ENCODE measurements around the gene ZFP37. TPM values are rescaled to one million over a fixed set of nuclear protein-coding genes. Genes with fewer than 3 reads are reported as not detected.
"Not testable (repeated sequence)": the region's sequence is repeated elsewhere in the genome, so short reads cannot be mapped to it uniquely, and the experiment has no call there.

Gene ZFP37
- total RNA-seq = 1 to 10 TPM; 1.9 to 4.7 (median 3.0) TPM

GRCh38 chr9:113056191-113057106, at the start of gene ZFP37:
Gene ZFP37, minus strand, starts transcription at chr9:113056724. Its CDS starts 36 bp downstream, at chr9:113056688.
- Histone ChIP-seq H3K9me3 (peaks cover 0 to 68% (median 0%) of the 10 kb centered on the region in 3 donors), H3K4me1 (peaks cover 0 to 18% (median 0%) of the 10 kb centered on the region in 3 donors), H3K27ac (peak within 1 kb of the TSS; percentile 55 to 83 (median 78)), H3K36me3 (peaks cover 0 to 24% of the 10 kb centered on the region in 2 donors), H3K4me3 (peak within 1 kb of the TSS; percentile 68 to 98), H3K27me3 (peaks cover 20% of the 10 kb centered on the region)
- WGBS, 2 donors (ENCODE audit: low coverage in 1 of 2) = 3 to 6% methylated on average over 26 to 36 of the region's 62 CpGs
- peak; percentile 100 for ATAC-seq
- TF ChIP-seq, protein P1, sequence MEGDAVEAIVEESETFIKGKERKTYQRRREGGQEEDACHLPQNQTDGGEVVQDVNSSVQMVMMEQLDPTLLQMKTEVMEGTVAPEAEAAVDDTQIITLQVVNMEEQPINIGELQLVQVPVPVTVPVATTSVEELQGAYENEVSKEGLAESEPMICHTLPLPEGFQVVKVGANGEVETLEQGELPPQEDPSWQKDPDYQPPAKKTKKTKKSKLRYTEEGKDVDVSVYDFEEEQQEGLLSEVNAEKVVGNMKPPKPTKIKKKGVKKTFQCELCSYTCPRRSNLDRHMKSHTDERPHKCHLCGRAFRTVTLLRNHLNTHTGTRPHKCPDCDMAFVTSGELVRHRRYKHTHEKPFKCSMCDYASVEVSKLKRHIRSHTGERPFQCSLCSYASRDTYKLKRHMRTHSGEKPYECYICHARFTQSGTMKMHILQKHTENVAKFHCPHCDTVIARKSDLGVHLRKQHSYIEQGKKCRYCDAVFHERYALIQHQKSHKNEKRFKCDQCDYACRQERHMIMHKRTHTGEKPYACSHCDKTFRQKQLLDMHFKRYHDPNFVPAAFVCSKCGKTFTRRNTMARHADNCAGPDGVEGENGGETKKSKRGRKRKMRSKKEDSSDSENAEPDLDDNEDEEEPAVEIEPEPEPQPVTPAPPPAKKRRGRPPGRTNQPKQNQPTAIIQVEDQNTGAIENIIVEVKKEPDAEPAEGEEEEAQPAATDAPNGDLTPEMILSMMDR (IDR thresholded peaks at IDR 0.05) = peak in 1 of 4 experiments; percentile 28
- TF ChIP-seq EP300 (IDR thresholded peaks at IDR 0.05) (no peak), POLR2AphosphoS5 (IDR thresholded peaks at IDR 0.05) (peak; percentile 83)

- H3K4me1 ChIP-seq, H3K27ac ChIP-seq, H3K36me3 ChIP-seq, H3K4me3 ChIP-seq, H3K27me3 ChIP-seq, H3K9me3 ChIP-seq, ATAC-seq: not testable (repeated sequence)
- WGBS, 2 donors (ENCODE audit: low coverage in 1 of 2) = no CpG with 5 or more reads among the region's 6 CpGs
Observed at GRCh38 chr9:113105345-113105744, 48.8 kb upstream of the ZFP37 start.

DNA sequence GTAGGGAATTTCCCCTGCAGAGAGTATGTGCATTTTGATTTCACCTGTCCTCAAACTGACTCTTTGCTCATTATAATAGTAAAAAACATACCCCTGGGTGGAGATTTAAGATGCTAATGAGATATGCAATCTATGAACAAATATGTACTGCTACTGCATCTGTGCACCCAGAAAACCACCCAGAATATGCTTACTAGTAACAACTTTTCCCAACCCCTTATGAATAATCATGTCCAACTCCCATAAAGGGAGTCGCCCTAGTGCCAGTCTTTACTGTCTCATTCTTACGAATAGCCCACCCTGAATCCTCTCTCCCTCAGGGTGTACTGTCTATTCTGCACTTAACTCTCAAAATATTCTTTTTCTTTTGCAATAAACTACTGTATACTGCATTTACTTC, 39.0 kb upstream of the ZFP37 start:
- H3K27ac ChIP-seq = no peak overlapping the region
- no peak for ATAC-seq
- peaks cover 0 to 5% (median 0%) of the 10 kb centered on the region in 3 donors for H3K9me3 ChIP-seq
- TF ChIP-seq POLR2AphosphoS5 (IDR thresholded peaks at IDR 0.05) (no peak), POLR2A (IDR thresholded peaks at IDR 0.05) (no peak), EP300 (IDR thresholded peaks at IDR 0.05) (no peak)
- TF ChIP-seq, protein P1 (IDR thresholded peaks at IDR 0.05) = no peak
- H3K27me3 ChIP-seq = peaks cover 87% of the 10 kb centered on the region
- no peaks in the 10 kb centered on the region for H3K36me3 ChIP-seq
- WGBS, 2 donors (ENCODE audit: low coverage in 1 of 2) = 68 to 82% methylated on average over 2 of the region's 2 CpGs
- H3K4me3 ChIP-seq = no peak overlapping the region
- no peaks in the 10 kb centered on the region for H3K4me1 ChIP-seq

- peaks cover 67% of the 10 kb centered on the region for H3K27me3 ChIP-seq
- not testable (repeated sequence) for H3K4me1 ChIP-seq, H3K4me3 ChIP-seq, ATAC-seq, H3K27ac ChIP-seq, H3K36me3 ChIP-seq
- whole genome bisulfite sequencing, 2 donors (ENCODE audit: low coverage in 1 of 2) = 5 to 47% methylated on average over 4 to 10 of the region's 23 CpGs
- H3K9me3 ChIP-seq = peaks cover 0 to 13% (median 0%) of the 10 kb centered on the region in 3 donors
Observed at GRCh38 chr9:113089924-113090323, 33.4 kb upstream of the ZFP37 start.

GRCh38 chr9:113089143-113089505, 32.6 kb upstream of the ZFP37 start:
- H3K36me3 ChIP-seq, ATAC-seq, H3K27ac ChIP-seq, H3K4me3 ChIP-seq, H3K4me1 ChIP-seq: not testable (repeated sequence)
- WGBS, 2 donors (ENCODE audit: low coverage in 1 of 2) = no CpG with 5 or more reads among the region's 25 CpGs
- peaks cover 0 to 13% (median 0%) of the 10 kb centered on the region in 3 donors for H3K9me3 ChIP-seq
- peaks cover 59% of the 10 kb centered on the region for H3K27me3 ChIP-seq

- not testable (repeated sequence) for H3K4me1 ChIP-seq, H3K27ac ChIP-seq, H3K4me3 ChIP-seq, H3K36me3 ChIP-seq, ATAC-seq
- Histone ChIP-seq H3K27me3 (peaks cover 53% of the 10 kb centered on the region), H3K9me3 (peaks cover 0 to 13% (median 0%) of the 10 kb centered on the region in 3 donors)
- 12% methylated on average over 3 of the region's 30 CpGs; no CpG with 5 or more reads in 1 of the 2 donors for WGBS, 2 donors (ENCODE audit: low coverage in 1 of 2)
Observed at GRCh38 chr9:113088456-113089142, 32.1 kb upstream of the ZFP37 start.

DNA sequence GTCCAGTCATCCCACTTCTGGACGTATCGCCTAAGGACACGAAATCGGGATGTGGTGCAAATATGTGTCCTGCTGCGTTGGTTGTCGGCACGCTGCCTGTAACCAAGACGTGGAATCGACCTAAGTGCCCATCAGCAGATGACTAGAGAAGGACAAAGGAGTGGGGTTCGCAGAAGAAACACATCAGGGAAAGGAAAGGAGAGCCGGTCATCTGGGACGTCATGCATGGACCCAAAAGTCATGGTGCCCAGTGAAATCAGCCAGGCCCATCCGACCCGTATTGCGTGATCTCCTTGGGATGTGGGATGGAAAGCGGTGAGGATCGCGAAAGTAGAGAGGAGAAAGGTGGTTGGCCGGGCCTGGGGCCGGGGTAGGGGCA, 6.4 kb upstream of the ZFP37 start:
- ATAC-seq, H3K4me3 ChIP-seq, H3K36me3 ChIP-seq, H3K27ac ChIP-seq, H3K4me1 ChIP-seq: not testable (repeated sequence)
- Histone ChIP-seq H3K9me3 (peaks cover 0 to 25% (median 0%) of the 10 kb centered on the region in 3 donors), H3K27me3 (peaks cover 37% of the 10 kb centered on the region)
- WGBS, 2 donors (ENCODE audit: low coverage in 1 of 2) = 66 to 85% methylated on average over 12 to 18 of the region's 20 CpGs

DNA sequence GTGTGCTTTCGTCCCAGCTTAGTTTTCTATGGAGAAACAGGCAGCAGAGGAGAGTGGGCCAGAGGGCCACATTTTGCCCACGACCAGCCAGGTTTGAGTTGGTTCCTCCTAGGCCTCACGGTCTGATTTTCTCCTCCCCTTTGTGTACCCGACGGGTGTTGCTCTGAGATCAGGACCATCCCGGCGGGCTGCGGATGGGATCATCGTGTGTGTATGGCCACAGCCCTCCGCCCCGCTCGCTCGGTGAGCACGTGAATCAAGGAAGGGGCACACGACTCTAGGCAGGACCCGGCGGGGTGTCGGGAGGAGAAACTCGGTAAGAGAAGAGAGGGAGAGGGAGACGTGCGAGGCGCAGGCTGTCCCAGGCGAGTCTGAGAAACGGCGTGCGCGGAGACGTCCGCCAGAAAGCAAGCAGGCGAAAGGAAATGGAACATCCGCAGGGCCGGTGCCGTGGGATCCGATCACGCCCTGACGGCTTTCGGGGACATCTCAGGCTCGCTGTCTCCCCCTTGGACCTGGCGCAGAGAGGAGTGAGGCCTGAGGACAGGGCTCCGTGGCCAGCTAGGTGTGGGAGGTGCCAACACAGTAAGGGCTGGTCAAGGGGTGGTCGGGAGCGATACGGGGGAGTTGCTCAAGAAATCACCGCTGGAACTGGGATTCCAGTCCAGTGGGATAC, 5.9 kb upstream of the ZFP37 start:
- not testable (repeated sequence) for H3K4me1 ChIP-seq, H3K27ac ChIP-seq, H3K4me3 ChIP-seq, H3K36me3 ChIP-seq, ATAC-seq
- Histone ChIP-seq H3K27me3 (peaks cover 37% of the 10 kb centered on the region), H3K9me3 (peaks cover 0 to 29% (median 0%) of the 10 kb centered on the region in 3 donors)
- WGBS, 2 donors (ENCODE audit: low coverage in 1 of 2) = 56 to 63% methylated on average over 6 to 27 of the region's 44 CpGs

- Histone ChIP-seq H3K27me3 (peaks cover 37% of the 10 kb centered on the region), H3K9me3 (peaks cover 0 to 29% (median 0%) of the 10 kb centered on the region in 3 donors)
- H3K4me3 ChIP-seq, ATAC-seq, H3K4me1 ChIP-seq, H3K27ac ChIP-seq, H3K36me3 ChIP-seq: not testable (repeated sequence)
- WGBS, 2 donors (ENCODE audit: low coverage in 1 of 2) = 48 to 62% methylated on average over 8 to 17 of the region's 33 CpGs
Observed at GRCh38 chr9:113061072-113061850, 4.7 kb upstream of the ZFP37 start.

Measured in gastroesophageal sphincter (tissue), 4 donors.